GM19239 (cell line): ENCODE data around the gene ATP1A4.

Experiments
- DNase-seq: peaks from one replicate; pipeline ENCODE4 v3.0.0; 2011; ENCODE audit warnings: low spot score; ENCODE audit not compliant: insufficient read length
- FAIRE-seq: peaks from 2 replicates; lab custom pipeline; 2011; peaks lifted over from hg19 to GRCh38; lab: Jason Lieb, UNC

ATP1A4 gene

DNA sequence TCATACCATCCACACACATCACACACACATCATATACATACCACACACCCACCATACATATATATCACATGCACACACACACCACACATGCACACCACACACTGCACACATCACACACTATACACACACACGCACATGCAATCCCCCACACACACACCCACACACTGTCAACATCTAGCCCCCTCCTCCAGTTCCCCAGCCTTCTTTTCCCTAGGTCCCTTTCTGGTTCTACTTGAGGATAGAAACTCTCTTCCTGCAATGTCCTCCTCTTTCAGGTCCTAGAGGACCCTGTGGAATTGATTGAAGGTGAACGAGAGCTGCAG, 43.3 kb downstream of the ATP1A4 start:
- FAIRE-seq: no peak
- no peak for DNase-seq

DNA sequence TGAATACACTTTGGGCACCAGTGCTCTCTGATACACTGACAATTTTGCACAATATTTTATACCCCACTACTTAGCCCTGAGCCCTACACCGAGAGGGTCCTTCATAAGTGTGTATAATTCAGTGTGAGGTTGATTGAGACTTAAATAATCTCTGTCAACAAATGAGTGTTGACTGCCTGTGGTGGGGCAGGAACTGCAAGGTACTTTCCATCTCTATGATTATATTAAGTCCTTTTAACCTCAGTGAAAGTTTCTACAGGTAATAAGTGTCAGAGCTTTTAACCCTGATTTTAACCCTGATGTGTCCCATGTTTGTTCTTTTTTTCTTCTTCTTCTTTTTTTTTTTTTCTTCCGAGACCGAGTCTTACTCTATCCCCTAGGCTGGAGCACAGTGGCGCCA, 44.7 kb downstream of the ATP1A4 start:
- FAIRE-seq: no peak
- no peak for DNase-seq

DNA sequence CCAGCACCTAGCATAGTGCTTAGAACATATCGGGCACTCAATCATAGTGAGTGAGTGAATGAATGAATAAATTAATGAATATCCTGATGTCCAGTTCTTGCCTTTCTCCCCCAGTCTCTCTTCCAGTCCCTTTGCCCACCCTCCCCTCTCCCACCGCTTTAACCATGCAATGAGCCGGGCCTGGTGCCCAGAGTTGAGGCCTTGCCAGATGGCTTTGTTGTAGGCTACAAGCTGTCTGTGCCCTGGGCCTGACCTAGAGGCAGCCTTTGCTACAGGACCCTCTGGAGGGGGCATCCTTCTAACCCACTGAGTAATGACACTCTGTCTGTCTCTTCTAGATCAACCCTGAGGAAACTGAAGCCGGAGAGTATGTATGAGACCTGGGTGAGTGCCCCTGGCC, 45.8 kb downstream of the ATP1A4 start:
- DNase-seq (no peak), FAIRE-seq (no peak)

DNA sequence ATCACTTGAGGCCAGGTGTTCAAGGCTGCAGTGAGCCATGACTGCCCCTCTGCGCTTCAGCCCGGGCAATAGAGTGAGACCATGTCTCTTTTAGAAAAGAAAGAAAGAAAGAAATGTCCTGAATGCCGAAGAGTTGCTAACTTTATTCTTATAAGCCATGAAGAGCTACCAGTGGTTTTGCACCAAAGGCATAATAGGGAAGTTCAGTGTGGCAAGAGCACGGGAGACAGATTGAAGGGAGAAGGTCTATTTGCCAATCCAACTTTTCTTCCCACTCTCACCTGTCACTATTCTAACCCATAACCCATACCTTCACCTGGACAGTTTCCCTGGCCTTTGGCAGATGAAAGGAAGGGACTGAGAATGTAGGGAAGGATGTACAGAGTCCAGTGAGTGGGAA, 49.4 kb downstream of the ATP1A4 start:
- DNase-seq (no peak), FAIRE-seq (no peak)

DNA sequence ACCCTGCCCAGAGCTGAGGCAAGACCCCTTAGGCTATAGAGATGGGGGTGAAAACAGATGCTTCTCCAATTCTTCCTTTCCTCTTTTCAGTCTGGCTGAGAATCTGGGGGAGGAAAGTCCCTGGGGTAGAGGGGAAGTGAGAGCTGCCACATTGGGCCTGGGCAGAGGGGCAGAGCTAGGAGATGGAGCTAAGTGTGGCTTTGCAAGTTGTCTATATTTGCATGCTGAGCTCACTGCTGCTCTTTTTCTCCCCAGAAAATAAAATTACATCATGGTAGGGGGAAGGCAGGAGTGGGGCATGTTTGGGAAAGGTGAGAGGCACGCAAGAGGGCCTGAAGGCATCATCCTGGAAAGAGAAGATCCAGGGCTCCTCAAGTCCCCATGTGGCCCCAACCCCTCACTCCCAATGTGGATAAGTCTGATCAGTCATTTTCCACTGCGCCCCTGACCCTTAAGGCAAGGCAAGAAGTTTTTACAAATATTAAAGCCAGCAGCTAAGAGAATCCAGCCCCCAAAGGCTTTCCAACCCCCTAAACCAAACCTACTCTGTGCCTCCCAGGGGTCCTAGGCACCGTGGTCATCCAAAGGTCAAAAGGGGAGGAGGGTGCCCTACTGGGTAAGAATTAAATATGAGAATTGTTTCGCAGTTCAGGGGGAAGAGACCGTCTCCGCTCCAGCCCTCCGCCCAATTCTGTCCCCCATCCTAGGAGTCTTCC, 53.3 kb downstream of the ATP1A4 start:
- DNase-seq (peak; percentile 48), FAIRE-seq (peak; percentile 89)

GRCh38 chr1:160205242-160206035, 54.0 kb downstream of the ATP1A4 start, which contains the start of gene PEA15:
PEA15 (plus strand) TSS chr1:160205384; CDS start chr1:160211545, 6,161 bp downstream.
- no peak for FAIRE-seq
- peak; percentile 79 for DNase-seq

GRCh38 chr1:160206036-160206389, 54.6 kb downstream of the ATP1A4 start:
- DNase-seq: peak; percentile 39

DNA sequence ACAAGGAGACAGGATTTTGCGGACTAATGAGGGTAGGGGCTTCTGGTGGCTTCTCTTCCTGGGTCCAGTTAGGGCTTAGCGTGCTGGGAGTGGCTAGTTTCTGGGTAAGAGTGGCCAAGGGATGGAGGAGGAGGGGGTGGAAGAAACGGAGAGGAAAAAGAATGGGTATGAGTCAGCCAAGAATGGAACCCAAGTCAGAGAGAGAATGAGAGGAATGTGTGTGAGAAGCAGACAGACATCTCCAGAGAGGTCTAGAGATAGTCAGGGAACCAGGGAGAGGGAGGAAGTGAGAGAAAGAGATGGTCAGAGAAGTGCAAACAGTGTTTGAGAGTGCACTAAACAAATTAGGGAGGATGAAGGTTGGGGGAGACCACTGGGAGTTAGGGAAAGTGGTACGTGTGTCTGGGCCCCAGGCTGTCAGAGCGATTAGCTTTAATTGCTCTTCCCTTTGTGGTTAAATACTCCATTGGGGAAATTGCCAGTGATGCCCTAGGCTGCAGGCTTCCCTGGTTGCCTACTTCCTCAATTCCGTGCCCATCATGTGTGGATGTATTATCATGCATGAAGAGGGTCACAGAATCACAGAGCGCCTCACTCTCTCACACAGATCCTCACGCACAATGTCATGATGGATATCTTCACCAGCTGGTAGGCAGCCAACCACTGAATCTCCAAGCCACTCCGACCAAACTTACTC, 55.2 kb downstream of the ATP1A4 start:
- peak; percentile 54 for FAIRE-seq
- DNase-seq: no peak

More at GRCh38 chr1:160206036-160206389, 54.6 kb downstream of the ATP1A4 start:
- peak; percentile 55 for FAIRE-seq

DNA sequence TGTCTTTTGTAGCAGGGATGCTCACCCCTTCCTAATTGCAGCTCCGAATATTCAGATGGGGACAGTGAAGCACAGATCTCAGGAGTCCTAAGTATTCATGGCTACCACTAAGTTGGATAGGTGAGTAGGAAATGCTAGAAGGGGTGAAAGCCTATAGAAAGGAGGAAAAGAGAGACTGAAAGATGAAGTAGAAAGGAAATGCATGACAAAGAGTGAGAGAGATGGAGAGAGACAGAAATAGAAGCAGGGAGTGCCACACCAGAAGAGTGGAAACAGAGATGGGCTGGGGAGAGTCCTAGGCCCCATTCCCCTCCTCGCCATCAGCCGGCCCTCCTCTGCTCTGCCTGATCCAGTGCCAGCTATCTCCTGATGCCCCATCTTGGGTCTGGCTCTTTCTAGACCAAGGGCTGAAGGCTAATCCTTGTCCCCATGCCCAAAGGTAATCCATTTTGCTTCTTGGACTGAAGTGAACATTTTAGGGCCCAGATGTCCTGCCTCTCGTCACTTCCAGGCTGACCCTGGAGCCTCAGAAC, 55.8 kb downstream of the ATP1A4 start:
- DNase-seq: no peak
- no peak for FAIRE-seq

GRCh38 chr1:160207771-160208556, 56.6 kb downstream of the ATP1A4 start:
- DNase-seq (no peak), FAIRE-seq (no peak)

- no peak for FAIRE-seq
Measured at GRCh38 chr1:160208557-160209320, 57.3 kb downstream of the ATP1A4 start.

DNA sequence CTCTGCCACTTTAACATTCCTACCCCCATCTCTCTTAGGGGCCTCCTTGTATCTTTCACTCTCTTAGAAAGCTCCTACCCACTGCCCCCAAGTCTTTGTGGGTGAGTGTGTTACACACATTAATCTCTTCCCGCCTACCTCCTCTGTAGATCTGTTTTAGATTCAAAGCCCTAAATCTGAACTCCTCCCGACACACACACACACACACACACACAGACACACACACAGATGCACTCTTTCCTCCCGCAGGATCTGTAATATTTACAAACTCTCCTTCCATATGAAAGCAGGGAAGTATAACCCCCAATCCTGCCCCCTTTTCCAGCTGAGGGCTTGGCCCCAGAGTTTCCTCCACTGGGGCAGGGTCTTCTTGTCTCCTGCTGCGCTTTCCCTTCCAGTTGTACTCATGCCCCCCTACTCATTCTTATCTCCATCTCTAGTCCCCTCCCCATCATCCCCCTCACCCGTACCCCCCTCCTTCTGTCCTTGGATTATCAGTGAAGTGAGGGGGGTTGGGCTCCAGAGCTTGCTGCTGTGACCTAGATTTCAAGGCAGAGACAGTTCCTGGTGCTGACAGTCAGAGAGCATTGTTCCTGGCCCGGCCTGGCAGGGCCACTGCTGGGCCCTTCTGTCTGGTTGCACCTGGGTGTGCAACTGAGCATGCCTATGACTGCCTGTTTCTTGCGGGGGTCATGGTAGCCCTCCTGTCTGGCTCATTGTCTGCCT, 58.1 kb downstream of the ATP1A4 start:
- no peak for FAIRE-seq

More at GRCh38 chr1:160208557-160209320, 57.3 kb downstream of the ATP1A4 start:
- DNase-seq: no peak

DNA sequence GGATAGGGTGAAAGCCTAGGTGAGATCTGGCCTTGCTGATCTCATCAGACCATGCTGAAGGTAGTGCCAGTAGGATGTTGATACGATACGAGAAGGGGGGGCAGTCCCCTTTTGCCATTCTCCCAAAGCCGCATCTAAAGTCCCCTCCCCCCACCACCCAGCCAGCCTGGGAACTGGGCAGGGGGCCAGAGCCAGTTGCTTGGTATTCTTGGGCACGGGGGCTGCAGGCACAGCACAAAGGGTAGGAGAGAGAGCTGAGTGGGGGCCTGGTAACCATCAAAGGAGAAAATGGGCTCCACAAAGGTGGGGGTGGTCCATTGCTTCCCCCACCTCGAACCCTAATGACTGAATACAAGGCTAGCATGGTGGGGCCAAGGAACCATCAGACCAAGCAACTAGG, 59.2 kb downstream of the ATP1A4 start:
- DNase-seq (no peak), FAIRE-seq (no peak)

More for the DNA sequence above, 58.1 kb downstream of the ATP1A4 start:
- DNase-seq: no peak

DNA sequence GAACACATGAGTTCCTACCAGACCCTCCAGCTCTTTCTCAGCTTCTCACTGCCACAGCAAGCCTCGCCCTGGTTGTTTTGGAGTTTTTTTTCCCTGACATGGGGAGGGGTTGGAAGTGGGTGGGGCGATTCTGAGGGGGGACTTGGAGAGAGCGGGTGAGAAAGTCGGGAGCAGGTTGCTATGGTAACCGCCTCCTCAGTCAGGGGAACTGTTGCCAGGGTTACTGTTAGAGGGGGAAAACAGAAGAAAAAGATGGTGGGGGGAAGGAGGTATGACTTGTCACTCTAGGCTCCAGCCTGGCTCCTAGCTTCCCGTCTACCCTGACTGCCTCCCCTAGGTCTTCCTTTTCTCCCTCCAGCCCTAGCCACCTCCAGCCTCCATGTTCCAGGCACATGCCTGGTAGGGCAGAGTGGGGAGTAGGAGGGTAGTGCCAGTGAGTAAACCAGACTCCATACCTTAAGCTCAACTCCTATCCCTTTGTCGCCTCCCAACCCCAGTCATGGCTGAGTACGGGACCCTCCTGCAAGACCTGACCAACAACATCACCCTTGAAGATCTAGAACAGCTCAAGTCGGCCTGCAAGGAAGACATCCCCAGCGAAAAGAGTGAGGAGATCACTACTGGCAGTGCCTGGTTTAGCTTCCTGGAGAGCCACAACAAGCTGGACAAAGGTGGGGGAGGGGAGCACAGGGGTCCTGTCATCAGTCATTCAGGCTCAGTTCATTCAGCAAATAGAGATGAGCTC, 59.8 kb downstream of the ATP1A4 start:
- no peak for FAIRE-seq
- DNase-seq: no peak

GRCh38 chr1:160214481-160215140, 63.2 kb downstream of the ATP1A4 start:
- FAIRE-seq (no peak), DNase-seq (no peak)

DNA sequence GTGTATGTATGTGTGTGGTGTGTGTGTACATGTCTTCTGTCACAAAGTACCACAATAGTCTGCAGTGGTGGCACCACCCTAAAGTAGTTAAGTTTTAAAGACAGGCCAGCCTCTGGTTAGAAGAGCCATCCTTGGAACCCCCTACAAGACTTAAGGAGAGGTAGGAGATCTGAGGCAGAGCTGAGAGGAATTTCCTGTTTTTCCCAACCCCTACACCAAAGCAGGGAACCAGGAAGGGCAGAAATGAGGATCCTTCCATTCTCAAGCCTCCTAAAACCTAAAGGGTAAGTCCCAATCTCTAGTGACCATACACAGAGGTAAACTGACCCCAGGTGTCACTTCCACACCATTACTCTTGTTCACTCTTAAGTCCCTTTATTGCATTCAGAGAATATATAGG, 64.9 kb downstream of the ATP1A4 start:
- no peak for DNase-seq
- FAIRE-seq: no peak

- FAIRE-seq: no peak
- no peak for DNase-seq
Measured at GRCh38 chr1:160217481-160218051, 66.2 kb downstream of the ATP1A4 start.
